Measurements from ENCODE around the gene RASGRF1.
"Not testable (repeated sequence)": the region's sequence is repeated elsewhere in the genome, so short reads cannot be mapped to it uniquely, and the experiment has no call there.

The RASGRF1 gene

DNA sequence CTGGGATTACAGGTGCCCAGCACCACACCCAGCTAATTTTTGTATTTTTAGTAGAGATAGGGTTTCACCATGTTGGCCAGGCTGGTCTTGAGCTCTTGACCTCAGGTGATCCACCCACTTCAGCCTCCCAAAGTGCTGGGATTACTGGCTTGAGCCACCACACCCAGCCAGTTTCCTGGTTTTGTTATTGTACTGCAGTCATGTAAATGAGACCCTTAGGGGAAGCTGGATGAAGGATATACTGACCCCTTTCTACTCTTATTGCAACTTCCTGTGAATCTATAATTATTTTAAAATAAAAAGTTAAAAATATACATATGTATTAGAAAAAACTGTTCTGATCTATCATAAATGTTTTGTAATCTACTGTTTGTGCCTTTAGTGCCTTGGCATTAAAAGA, 20.8 kb upstream of the RASGRF1 start:
- H3K4me1 ChIP-seq (ENCODE audit: control insufficient read depth, insufficient read depth, low read length); H3K4me3 ChIP-seq (ENCODE audit: low read depth, low read length); H3K9me3 ChIP-seq (ENCODE audit: control insufficient read depth, insufficient read depth, low read depth, low read length); POLR2A ChIA-PET; H3K27ac ChIP-seq (ENCODE audit: extremely low read depth, low read depth, low read length); H3K36me3 ChIP-seq (ENCODE audit: control insufficient read depth in 2 of 2, insufficient read depth in 1 of 2, low read length in 2 of 2): not testable (repeated sequence)
- peak; percentile 94 for TF ChIP-seq ZNF529 (tag by site-specific recombination; IDR thresholded peaks at IDR 0.05; ENCODE audit: insufficient replicate concordance)
- CTCF ChIA-PET, result interaction anchor here (0.5 to 1.1 kb wide), 4 partner anchors 13 to 205 kb away, joined by 3 to 5 read pairs (median 3); no protein-coding TSS in a partner anchor

DNA sequence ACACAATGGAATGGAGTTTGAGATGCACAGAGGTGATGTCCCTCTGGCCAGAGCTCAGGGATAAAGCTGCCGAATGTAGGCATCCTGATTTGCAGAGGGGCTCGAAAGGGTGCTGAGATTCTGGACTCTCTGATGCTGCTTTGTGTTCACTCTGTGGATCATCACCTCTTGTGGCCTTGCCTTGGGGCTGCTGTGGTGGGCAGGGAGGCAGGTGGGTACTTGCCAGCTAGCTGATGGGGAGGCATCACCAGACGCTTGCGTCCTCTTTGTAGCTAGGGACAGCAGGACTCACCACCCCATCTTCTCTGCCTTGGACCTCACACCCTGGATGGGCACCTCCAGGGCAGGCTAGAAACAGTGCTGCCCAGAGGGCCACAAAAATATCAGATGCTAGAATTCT, 14.6 kb upstream of the RASGRF1 start:
- H3K27ac ChIP-seq (ENCODE audit: extremely low read depth, low read depth, low read length), result no peak overlapping the region
- H3K9me3 ChIP-seq (ENCODE audit: control insufficient read depth, insufficient read depth, low read depth, low read length), result no peaks in the 10 kb centered on the region; the same call in none of the 2 replicates
- TF ChIP-seq, protein P1, sequence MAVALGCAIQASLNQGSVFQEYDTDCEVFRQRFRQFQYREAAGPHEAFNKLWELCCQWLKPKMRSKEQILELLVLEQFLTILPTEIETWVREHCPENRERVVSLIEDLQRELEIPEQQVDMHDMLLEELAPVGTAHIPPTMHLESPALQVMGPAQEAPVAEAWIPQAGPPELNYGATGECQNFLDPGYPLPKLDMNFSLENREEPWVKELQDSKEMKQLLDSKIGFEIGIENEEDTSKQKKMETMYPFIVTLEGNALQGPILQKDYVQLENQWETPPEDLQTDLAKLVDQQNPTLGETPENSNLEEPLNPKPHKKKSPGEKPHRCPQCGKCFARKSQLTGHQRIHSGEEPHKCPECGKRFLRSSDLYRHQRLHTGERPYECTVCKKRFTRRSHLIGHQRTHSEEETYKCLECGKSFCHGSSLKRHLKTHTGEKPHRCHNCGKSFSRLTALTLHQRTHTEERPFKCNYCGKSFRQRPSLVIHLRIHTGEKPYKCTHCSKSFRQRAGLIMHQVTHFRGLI (tag by site-specific recombination; IDR thresholded peaks at IDR 0.05), result no peak
- no peak for TF ChIP-seq ZNF138 (tag by site-specific recombination; IDR thresholded peaks at IDR 0.05; ENCODE audit: borderline replicate concordance)
- TF ChIP-seq, protein P2, sequence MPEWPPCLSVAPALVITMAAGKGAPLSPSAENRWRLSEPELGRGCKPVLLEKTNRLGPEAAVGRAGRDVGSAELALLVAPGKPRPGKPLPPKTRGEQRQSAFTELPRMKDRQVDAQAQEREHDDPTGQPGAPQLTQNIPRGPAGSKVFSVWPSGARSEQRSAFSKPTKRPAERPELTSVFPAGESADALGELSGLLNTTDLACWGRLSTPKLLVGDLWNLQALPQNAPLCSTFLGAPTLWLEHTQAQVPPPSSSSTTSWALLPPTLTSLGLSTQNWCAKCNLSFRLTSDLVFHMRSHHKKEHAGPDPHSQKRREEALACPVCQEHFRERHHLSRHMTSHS (tag by site-specific recombination; IDR thresholded peaks at IDR 0.05), result no peak
- no peak for TF ChIP-seq ZNF48 (tag by site-specific recombination; IDR thresholded peaks at IDR 0.05)
- no peak for TF ChIP-seq YY2 (tag by site-specific recombination; IDR thresholded peaks at IDR 0.05)
- TF ChIP-seq ZNF184 (tag by site-specific recombination; IDR thresholded peaks at IDR 0.05), result no peak
- no peak for TF ChIP-seq ZNF157 (tag by site-specific recombination; IDR thresholded peaks at IDR 0.05)
- TF ChIP-seq, protein P3, sequence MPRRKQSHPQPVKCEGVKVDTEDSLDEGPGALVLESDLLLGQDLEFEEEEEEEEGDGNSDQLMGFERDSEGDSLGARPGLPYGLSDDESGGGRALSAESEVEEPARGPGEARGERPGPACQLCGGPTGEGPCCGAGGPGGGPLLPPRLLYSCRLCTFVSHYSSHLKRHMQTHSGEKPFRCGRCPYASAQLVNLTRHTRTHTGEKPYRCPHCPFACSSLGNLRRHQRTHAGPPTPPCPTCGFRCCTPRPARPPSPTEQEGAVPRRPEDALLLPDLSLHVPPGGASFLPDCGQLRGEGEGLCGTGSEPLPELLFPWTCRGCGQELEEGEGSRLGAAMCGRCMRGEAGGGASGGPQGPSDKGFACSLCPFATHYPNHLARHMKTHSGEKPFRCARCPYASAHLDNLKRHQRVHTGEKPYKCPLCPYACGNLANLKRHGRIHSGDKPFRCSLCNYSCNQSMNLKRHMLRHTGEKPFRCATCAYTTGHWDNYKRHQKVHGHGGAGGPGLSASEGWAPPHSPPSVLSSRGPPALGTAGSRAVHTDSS (tag by site-specific recombination; IDR thresholded peaks at IDR 0.05), result no peak
- no peak for TF ChIP-seq SP3 (tag by site-specific recombination; IDR thresholded peaks at IDR 0.05)
- TF ChIP-seq, protein P4, sequence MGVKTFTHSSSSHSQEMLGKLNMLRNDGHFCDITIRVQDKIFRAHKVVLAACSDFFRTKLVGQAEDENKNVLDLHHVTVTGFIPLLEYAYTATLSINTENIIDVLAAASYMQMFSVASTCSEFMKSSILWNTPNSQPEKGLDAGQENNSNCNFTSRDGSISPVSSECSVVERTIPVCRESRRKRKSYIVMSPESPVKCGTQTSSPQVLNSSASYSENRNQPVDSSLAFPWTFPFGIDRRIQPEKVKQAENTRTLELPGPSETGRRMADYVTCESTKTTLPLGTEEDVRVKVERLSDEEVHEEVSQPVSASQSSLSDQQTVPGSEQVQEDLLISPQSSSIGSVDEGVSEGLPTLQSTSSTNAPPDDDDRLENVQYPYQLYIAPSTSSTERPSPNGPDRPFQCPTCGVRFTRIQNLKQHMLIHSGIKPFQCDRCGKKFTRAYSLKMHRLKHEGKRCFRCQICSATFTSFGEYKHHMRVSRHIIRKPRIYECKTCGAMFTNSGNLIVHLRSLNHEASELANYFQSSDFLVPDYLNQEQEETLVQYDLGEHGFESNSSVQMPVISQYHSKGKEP (tag by site-specific recombination; IDR thresholded peaks at IDR 0.05), result no peak
- TF ChIP-seq ZNF10 (tag by site-specific recombination; IDR thresholded peaks at IDR 0.05), result no peak
- no peak for TF ChIP-seq KLF8 (tag by site-specific recombination; IDR thresholded peaks at IDR 0.05)
- no peak for TF ChIP-seq ZNF2 (tag by site-specific recombination; IDR thresholded peaks at IDR 0.05)
- no peak for TF ChIP-seq ZNF623 (tag by site-specific recombination; IDR thresholded peaks at IDR 0.05)
- no peaks in the 10 kb centered on the region for H3K4me1 ChIP-seq (ENCODE audit: control insufficient read depth, insufficient read depth, low read length)
- H3K4me3 ChIP-seq (ENCODE audit: low read depth, low read length), result no peak overlapping the region
- POLR2A ChIA-PET, result no interaction called here
- CTCF ChIA-PET, result interaction anchor here (0.7 to 1.6 kb wide), 4 partner anchors 10 to 197 kb away, joined by 3 to 6 read pairs (median 4); no protein-coding TSS in a partner anchor
- no peaks in the 10 kb centered on the region for H3K36me3 ChIP-seq (ENCODE audit: control insufficient read depth in 2 of 2, insufficient read depth in 1 of 2, low read length in 2 of 2)

DNA sequence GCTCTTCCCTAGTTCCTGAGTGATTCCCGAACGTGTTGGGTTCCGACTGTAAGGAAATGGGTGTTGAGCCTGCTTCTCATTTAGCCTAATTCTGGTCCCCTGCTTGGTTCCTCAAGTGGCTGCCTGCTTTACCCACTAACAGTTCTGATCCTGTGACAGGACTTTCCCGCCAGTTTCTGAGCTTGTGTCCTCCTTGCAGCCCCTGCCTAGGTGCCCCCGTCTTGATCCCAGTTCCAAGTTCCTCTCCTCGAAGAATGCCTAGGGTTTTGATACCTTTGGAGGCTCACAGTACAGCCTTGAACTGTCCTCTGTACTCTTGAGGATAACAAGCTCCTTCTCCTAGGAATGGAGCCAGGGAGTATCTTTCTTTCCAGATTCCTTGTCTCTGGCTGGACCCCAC, 12.0 kb upstream of the RASGRF1 start:
- Histone ChIP-seq H3K27ac (ENCODE audit: extremely low read depth, low read depth, low read length) (no peak overlapping the region), H3K36me3 (ENCODE audit: control insufficient read depth in 2 of 2, insufficient read depth in 1 of 2, low read length in 2 of 2) (no peaks in the 10 kb centered on the region), H3K4me3 (ENCODE audit: low read depth, low read length) (no peak overlapping the region), H3K9me3 (ENCODE audit: control insufficient read depth, insufficient read depth, low read depth, low read length) (no peaks in the 10 kb centered on the region), H3K4me1 (ENCODE audit: control insufficient read depth, insufficient read depth, low read length) (no peaks in the 10 kb centered on the region)
- POLR2A ChIA-PET, result no interaction called here
- CTCF ChIA-PET, result interaction anchor here (0.7 to 0.9 kb wide), 2 partner anchors 123 to 1441 kb away, joined by 3 to 4 read pairs; no protein-coding TSS in a partner anchor
- TF ChIP-seq, protein P2 (tag by site-specific recombination; IDR thresholded peaks at IDR 0.05), result no peak
- TF ChIP-seq ZNF560 (tag by site-specific recombination; IDR thresholded peaks at IDR 0.05; ENCODE audit: borderline replicate concordance), result no peak
- no peak for TF ChIP-seq ZNF76 (tag by site-specific recombination; IDR thresholded peaks at IDR 0.05; ENCODE audit: borderline replicate concordance, low read depth)
- TF ChIP-seq, protein P5, sequence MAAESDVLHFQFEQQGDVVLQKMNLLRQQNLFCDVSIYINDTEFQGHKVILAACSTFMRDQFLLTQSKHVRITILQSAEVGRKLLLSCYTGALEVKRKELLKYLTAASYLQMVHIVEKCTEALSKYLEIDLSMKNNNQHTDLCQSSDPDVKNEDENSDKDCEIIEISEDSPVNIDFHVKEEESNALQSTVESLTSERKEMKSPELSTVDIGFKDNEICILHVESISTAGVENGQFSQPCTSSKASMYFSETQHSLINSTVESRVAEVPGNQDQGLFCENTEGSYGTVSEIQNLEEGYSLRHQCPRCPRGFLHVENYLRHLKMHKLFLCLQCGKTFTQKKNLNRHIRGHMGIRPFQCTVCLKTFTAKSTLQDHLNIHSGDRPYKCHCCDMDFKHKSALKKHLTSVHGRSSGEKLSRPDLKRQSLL (tag by site-specific recombination; IDR thresholded peaks at IDR 0.05), result no peak
- no peak for TF ChIP-seq GFI1B (tag by site-specific recombination; IDR thresholded peaks at IDR 0.05)
- TF ChIP-seq, protein P6, sequence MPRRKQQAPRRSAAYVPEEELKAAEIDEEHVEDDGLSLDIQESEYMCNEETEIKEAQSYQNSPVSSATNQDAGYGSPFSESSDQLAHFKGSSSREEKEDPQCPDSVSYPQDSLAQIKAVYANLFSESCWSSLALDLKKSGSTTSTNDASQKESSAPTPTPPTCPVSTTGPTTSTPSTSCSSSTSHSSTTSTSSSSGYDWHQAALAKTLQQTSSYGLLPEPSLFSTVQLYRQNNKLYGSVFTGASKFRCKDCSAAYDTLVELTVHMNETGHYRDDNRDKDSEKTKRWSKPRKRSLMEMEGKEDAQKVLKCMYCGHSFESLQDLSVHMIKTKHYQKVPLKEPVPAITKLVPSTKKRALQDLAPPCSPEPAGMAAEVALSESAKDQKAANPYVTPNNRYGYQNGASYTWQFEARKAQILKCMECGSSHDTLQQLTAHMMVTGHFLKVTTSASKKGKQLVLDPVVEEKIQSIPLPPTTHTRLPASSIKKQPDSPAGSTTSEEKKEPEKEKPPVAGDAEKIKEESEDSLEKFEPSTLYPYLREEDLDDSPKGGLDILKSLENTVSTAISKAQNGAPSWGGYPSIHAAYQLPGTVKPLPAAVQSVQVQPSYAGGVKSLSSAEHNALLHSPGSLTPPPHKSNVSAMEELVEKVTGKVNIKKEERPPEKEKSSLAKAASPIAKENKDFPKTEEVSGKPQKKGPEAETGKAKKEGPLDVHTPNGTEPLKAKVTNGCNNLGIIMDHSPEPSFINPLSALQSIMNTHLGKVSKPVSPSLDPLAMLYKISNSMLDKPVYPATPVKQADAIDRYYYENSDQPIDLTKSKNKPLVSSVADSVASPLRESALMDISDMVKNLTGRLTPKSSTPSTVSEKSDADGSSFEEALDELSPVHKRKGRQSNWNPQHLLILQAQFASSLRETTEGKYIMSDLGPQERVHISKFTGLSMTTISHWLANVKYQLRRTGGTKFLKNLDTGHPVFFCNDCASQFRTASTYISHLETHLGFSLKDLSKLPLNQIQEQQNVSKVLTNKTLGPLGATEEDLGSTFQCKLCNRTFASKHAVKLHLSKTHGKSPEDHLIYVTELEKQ (tag by site-specific recombination; IDR thresholded peaks at IDR 0.05; ENCODE audit: borderline replicate concordance), result no peak

Data from HEK293 (cell line).